Left ventricle myocardium inferior (tissue), 1 donor: ENCODE measurements around the gene MMP28. TPM values are rescaled to one million over a fixed set of nuclear protein-coding genes. Genes with fewer than 3 reads are reported as not detected.

Source experiments
- DNase-seq: peaks from one replicate; pipeline ENCODE4 v3.0.0-alpha.2; 2020
- H3K27ac ChIP-seq: fragments of 200-600 bp; replicated peaks from 2 replicates; pipeline ENCODE4 v1.8.0; 2021
- H3K27me3 ChIP-seq: fragments of 200-600 bp; 2 replicates; pipeline ENCODE4 v1.8.0; 2021; ENCODE audit warnings: low read depth
- H3K36me3 ChIP-seq: fragments of 200-600 bp; 2 replicates; pipeline ENCODE4 v1.8.0; 2021
- H3K4me1 ChIP-seq: fragments of 200-600 bp; 2 replicates; pipeline ENCODE4 v1.8.0; 2021
- H3K4me3 ChIP-seq: fragments of 200-600 bp; 2 replicates; pipeline ENCODE4 v1.8.0; 2021; ENCODE audit warnings: mild to moderate bottlenecking, moderate library complexity
- H3K9me3 ChIP-seq: fragments of 200-600 bp; replicated peaks from 2 replicates; pipeline ENCODE4 v1.8.0; 2021
- CTCF ChIP-seq: fragments of 200-600 bp; IDR thresholded peaks from 2 replicates; pipeline ENCODE4 v1.8.0; 2021; ENCODE audit warnings: antibody characterized with exemption, mild to moderate bottlenecking, borderline replicate concordance
- intact Hi-C: fragments of 100-400 bp; cut with micrococcal nuclease; formaldehyde crosslinking; loops from one replicate; pipeline ENCODE4 v1.11.0; 2022
- total RNA-seq: library from RNA; stranded (reverse); fragmentation: NEBNext Ultra II Directional; extraction: Animal tissue kit (Norgen Biotek cat#: 25700); gene quantifications from one replicate; pipeline ENCODE4 v1.2.1, GENCODE V29; 2021
- donor health status: DM: no; HTN: yes; CAD: no; lungs with severe emphysema.

MMP28 gene
- total RNA-seq, 1 donor from 2014 or later = 3.0 TPM

- intact Hi-C loops = no loop called here
- H3K9me3 ChIP-seq = no peaks in the 10 kb centered on the region
- no peak overlapping the region for H3K4me3 ChIP-seq
- no peak overlapping the region for H3K27ac ChIP-seq
- H3K36me3 ChIP-seq = peaks cover 100% of the 10 kb centered on the region
- DNase-seq = no peak
- TF ChIP-seq CTCF = no peak
- no peaks in the 10 kb centered on the region for H3K27me3 ChIP-seq
- H3K4me1 ChIP-seq = no peaks in the 10 kb centered on the region
These were observed 45.7 kb upstream of the MMP28 start for GRCh38 chr17:35841101-35841500.

DNA sequence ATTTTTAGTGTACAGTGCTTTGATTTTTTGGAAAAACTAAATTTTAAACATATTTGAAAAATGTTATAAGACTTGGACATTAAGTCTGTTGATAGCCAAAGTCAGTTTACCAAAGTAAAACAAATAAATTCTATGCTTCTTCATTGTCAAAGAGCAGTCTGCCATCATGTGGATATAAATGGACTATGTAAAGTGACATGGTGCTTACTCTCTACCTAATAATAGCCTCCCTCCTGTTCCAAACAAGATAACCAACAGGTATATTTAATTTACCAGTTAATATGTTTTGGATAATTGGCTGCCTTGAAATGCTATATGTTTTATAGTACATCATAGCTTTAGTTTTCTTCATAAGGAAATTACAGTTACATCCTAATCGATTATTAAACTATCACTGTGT is 29.8 kb upstream of the MMP28 start:
- Histone ChIP-seq H3K4me1 (peaks cover 16% of the 10 kb centered on the region), H3K27ac (no peak overlapping the region), H3K4me3 (no peak overlapping the region), H3K9me3 (no peaks in the 10 kb centered on the region), H3K36me3 (peaks cover 79% of the 10 kb centered on the region), H3K27me3 (no peaks in the 10 kb centered on the region)
- no peak for TF ChIP-seq CTCF
- intact Hi-C loops = no loop called here
- no peak for DNase-seq

DNA sequence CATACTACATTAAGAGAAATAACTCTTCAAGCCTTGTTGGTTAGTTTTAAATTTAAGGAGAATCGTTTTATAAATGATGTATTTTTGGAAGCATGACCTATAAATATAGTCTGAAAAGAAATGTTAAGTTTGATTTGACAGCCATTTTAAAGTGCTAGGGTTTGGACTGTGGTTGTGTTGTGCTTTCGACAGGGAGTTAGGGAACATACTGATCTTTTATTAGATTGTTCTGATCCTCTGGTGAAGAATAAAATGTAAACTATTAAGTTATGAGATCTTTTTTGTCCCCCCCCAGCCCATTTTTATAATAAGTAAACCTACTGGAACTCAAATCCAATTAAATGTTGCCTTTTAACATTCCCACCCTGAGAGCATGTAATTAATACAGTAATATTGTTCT is 25.9 kb upstream of the MMP28 start:
- H3K4me1 ChIP-seq = peaks cover 30% of the 10 kb centered on the region
- no peak for TF ChIP-seq CTCF
- no peak for DNase-seq
- no peak overlapping the region for H3K4me3 ChIP-seq
- H3K27me3 ChIP-seq = no peaks in the 10 kb centered on the region
- no peak overlapping the region for H3K27ac ChIP-seq
- peaks cover 84% of the 10 kb centered on the region for H3K36me3 ChIP-seq
- no peaks in the 10 kb centered on the region for H3K9me3 ChIP-seq
- intact Hi-C loops = no loop called here

DNA sequence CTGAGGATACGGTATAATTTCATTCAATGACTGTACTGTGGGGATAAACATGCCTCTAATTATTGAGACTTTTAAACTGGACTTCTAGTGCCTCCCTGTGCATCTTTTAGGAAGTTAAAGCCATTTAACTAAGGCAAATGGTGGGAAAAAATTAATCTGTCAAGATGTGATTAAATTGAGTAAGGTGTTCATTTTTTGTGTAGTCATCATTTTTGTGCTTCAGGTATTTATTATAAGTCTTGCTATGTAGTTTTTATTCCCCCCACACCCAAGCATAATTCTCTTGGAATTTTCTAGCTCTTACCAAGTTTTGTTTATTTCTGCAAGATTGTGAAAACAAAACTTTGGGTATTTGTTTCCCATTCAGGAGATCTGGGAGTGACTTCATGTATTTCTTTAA is 24.0 kb upstream of the MMP28 start:
- peaks cover 36% of the 10 kb centered on the region for H3K4me1 ChIP-seq
- no peak for DNase-seq
- no peaks in the 10 kb centered on the region for H3K27me3 ChIP-seq
- intact Hi-C loops = no loop called here
- no peak overlapping the region for H3K27ac ChIP-seq
- peaks cover 65% of the 10 kb centered on the region for H3K36me3 ChIP-seq
- TF ChIP-seq CTCF = no peak
- no peak overlapping the region for H3K4me3 ChIP-seq
- H3K9me3 ChIP-seq = no peaks in the 10 kb centered on the region

DNA sequence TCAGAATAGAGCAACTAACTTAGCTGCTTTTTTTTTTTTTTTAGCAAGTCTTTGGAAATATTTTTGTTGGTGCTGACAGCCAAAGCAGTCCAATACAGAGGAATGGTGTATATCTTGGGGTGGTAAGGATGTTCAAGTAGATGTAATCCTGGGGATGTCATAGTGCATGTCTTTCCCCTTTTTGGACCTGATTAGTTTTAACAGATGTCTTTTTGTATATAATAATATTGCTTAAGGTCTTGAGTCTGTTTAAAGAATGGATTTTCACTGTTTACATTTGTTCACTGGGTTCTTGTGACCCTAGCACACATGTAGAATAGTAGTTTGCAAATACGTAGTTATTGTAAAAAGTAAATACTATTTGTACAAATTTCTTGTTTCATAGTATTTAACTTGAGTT is 21.8 kb upstream of the MMP28 start:
- no peaks in the 10 kb centered on the region for H3K9me3 ChIP-seq
- peaks cover 45% of the 10 kb centered on the region for H3K36me3 ChIP-seq
- H3K4me1 ChIP-seq = peaks cover 48% of the 10 kb centered on the region
- no peak overlapping the region for H3K4me3 ChIP-seq
- no peak for TF ChIP-seq CTCF
- H3K27me3 ChIP-seq = no peaks in the 10 kb centered on the region
- intact Hi-C loops = no loop called here
- DNase-seq = no peak
- H3K27ac ChIP-seq = no peak overlapping the region

DNA sequence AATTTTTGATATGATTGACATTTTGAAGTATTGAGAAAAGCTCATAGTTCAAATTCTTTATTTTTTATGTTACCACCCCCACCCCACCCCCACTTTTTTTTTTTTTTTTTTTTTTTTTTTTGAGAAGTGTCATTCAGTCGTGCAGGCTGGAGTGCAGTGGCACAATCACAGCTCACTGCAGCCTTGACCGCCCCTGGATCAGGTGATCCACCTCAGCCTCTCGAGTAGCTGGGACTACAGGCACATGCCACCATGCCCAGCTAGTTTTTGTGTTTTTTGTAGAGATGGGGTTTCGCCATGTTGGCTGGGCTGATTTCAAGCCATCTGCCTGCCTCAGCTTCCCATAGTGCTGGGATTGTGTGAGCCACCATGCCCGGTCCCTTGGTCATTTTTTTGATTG is 21.3 kb upstream of the MMP28 start:
- no peak for TF ChIP-seq CTCF
- intact Hi-C loops = no loop called here
- Histone ChIP-seq H3K4me3 (no peak overlapping the region), H3K27ac (no peak overlapping the region), H3K27me3 (no peaks in the 10 kb centered on the region), H3K9me3 (no peaks in the 10 kb centered on the region), H3K4me1 (peaks cover 53% of the 10 kb centered on the region), H3K36me3 (peaks cover 40% of the 10 kb centered on the region)
- DNase-seq = no peak
